Stomach (tissue), 4 donors: ENCODE data around the gene COLGALT1.

Source experiments
- POLR2A ChIP-seq, 4 donors: fragments of 450-650 bp; IDR thresholded peaks; one replicate each; pipeline ENCODE4 v1.6.1; 2016; ENCODE audit warnings: antibody characterized with exemption in 4 of 4, control low read depth in 2 of 4, mild to moderate bottlenecking in 1 of 4, moderate library complexity in 1 of 4
- POLR2AphosphoS5 ChIP-seq, 3 donors: sonication (generic); formaldehyde crosslinking; IDR thresholded peaks; one replicate each; pipeline ENCODE4 v1.6.1; 2016; ENCODE audit warnings: antibody characterized with exemption in 3 of 3
- TF ChIP-seq, protein P1 (sequence below), 7 experiments: fragments of 450-650 bp in 4 of 7; fragments of 200-600 bp in 3 of 7; sonication (generic) in 3 of 7; IDR thresholded peaks; one replicate each; pipeline ENCODE4 v1.5.1; 2016 to 2019; ENCODE audit warnings: antibody characterized with exemption in 7 of 7, control low read depth in 2 of 7, mild to moderate bottlenecking in 1 of 7

DNA sequence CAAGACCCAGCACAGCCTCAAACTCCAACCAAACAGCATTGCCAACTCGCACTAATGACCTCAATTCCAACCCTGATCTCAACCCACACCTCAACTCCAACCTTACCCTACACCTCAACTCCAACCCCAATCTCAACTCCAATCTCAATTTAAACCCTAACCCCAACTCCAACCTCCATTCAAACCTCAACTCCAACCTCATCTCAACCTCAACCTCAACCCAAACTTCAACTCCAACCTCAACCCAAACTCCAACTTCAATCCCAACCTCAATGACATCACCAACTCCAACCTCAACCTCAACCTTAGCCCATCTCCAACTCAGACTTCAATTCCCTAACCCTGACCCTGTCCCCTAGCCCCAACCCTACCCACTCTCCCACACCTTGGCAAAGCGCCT, 74.3 kb downstream of the COLGALT1 start:
- TF ChIP-seq POLR2A (IDR thresholded peaks at IDR 0.05) (no peak), POLR2AphosphoS5 (IDR thresholded peaks at IDR 0.05) (no peak)
- TF ChIP-seq, protein P1, sequence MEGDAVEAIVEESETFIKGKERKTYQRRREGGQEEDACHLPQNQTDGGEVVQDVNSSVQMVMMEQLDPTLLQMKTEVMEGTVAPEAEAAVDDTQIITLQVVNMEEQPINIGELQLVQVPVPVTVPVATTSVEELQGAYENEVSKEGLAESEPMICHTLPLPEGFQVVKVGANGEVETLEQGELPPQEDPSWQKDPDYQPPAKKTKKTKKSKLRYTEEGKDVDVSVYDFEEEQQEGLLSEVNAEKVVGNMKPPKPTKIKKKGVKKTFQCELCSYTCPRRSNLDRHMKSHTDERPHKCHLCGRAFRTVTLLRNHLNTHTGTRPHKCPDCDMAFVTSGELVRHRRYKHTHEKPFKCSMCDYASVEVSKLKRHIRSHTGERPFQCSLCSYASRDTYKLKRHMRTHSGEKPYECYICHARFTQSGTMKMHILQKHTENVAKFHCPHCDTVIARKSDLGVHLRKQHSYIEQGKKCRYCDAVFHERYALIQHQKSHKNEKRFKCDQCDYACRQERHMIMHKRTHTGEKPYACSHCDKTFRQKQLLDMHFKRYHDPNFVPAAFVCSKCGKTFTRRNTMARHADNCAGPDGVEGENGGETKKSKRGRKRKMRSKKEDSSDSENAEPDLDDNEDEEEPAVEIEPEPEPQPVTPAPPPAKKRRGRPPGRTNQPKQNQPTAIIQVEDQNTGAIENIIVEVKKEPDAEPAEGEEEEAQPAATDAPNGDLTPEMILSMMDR (IDR thresholded peaks at IDR 0.05) = no peak
